Chondrocyte (in vitro differentiated cells): Measurements from ENCODE around the gene EHMT2. TPM values are rescaled to one million over a fixed set of nuclear protein-coding genes. Genes with fewer than 3 reads are reported as not detected.
"Not testable (repeated sequence)": the region's sequence is repeated elsewhere in the genome, so short reads cannot be mapped to it uniquely, and the experiment has no call there.

Experiments used
- DNase-seq: peaks from one replicate; pipeline ENCODE4 v3.0.0; 2021; ENCODE audit warnings: mixed read lengths, low spot score
- H3K27ac Mint-ChIP-seq: one replicate; pipeline ENCODE4 v1.8.0; 2021; ENCODE audit warnings: mild to moderate bottlenecking, moderate library complexity, mixed read lengths; ENCODE audit not compliant: unreplicated experiment
- H3K27me3 Mint-ChIP-seq: 2 replicates; pipeline ENCODE4 v1.8.0; 2021; ENCODE audit warnings: low read depth, mixed read lengths
- H3K36me3 Mint-ChIP-seq: 2 replicates; pipeline ENCODE4 v1.8.0; 2021; ENCODE audit warnings: low read depth, mixed read lengths
- H3K4me1 Mint-ChIP-seq: 2 replicates; pipeline ENCODE4 v1.8.0; 2021; ENCODE audit warnings: low read depth, mild to moderate bottlenecking, mixed read lengths
- H3K4me3 Mint-ChIP-seq: one replicate; pipeline ENCODE4 v1.8.0; 2021; ENCODE audit warnings: mild to moderate bottlenecking, moderate library complexity, mixed read lengths; ENCODE audit not compliant: unreplicated experiment
- H3K9me3 Mint-ChIP-seq: 2 replicates; pipeline ENCODE4 v1.8.0; 2021; ENCODE audit warnings: low read depth, mixed read lengths
- CTCF ChIP-seq: fragments of 200-600 bp; sonication (generic); IDR thresholded peaks from 2 replicates; pipeline ENCODE4 v1.5.0; 2021; ENCODE audit warnings: antibody characterized with exemption, mild to moderate bottlenecking, moderate library complexity
- total RNA-seq: library from RNA; stranded (reverse); gene quantifications from 3 replicates; pipeline ENCODE4 v1.2.1, GENCODE V29; 2021

The EHMT2 gene
- total RNA-seq, 1 donor from 2014 or later, result 37.7 TPM

DNA sequence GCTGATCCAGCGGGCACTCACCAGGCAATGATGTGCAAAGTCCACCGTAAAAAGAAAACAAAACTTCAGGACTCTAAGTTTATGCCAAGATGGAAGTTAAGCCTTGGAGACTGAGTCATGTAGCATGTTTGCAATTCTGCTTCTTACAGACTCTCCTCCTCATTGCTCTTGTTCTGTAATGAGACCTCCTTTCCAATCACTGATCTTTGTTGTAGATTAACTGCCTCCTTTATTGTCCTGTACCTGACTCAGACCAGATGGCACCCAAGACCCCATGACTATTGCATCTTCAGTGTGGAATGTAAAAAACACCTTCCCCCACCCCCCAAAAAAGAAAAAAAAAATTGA is 46.0 kb downstream of the EHMT2 start:
- peaks cover 3% of the 10 kb centered on the region for H3K36me3 Mint-ChIP-seq
- H3K4me3 Mint-ChIP-seq, result peak overlapping the region; percentile 9
- TF ChIP-seq CTCF, result no peak
- no peaks in the 10 kb centered on the region for H3K9me3 Mint-ChIP-seq
- H3K27me3 Mint-ChIP-seq, result no peaks in the 10 kb centered on the region
- H3K4me1 Mint-ChIP-seq, result peaks cover 4% of the 10 kb centered on the region
- H3K27ac Mint-ChIP-seq, result peak overlapping the region; percentile 90
- no peak for DNase-seq

DNA sequence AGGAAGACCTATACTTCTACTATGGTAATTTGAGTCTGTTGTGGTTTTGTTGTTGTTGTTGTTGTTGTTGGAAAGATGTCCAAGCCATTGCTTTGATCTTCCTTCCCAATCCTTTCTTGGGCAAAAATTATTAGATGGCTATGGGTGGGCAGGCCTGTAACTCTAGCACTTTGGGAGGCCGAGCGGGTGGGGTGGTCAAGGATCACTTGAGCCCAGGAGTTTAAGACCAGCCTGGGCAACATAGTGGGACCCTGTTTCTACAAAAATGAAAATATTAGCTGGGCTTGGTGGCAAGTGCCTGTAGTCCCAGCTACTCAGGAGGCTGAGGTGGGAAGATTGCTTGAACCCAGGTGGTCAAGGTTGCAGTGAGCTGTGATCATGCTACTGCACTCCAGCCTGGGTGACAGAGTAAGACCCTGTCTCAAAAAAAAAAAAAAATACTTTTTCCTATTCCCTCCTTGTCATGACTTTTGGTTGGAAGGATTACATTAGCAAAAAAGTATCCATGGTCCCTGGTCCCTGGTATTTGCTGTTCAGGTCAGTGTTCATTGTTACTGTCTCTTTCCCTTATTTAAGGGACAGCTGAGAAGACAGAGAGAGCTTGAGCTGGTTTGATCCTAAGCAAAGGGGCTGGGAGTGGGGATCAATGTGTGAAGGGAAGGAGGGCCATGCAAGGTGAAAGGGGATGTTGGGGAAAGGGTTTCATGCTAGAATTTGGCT is 46.6 kb downstream of the EHMT2 start:
- Mint-ChIP-seq H3K9me3 (no peaks in the 10 kb centered on the region), H3K36me3 (peaks cover 3% of the 10 kb centered on the region), H3K27me3 (no peaks in the 10 kb centered on the region), H3K27ac (peak overlapping the region; percentile 90), H3K4me3 (no peak overlapping the region), H3K4me1 (peaks cover 4% of the 10 kb centered on the region)
- no peak for TF ChIP-seq CTCF
- DNase-seq, result no peak

GRCh38 chr6:31847276-31847978 is 50.1 kb downstream of the EHMT2 start:
- no peak for DNase-seq
- TF ChIP-seq CTCF, result no peak
- no peaks in the 10 kb centered on the region for H3K27me3 Mint-ChIP-seq

GRCh38 chr6:31844507-31844906 is 53.0 kb downstream of the EHMT2 start:
- Mint-ChIP-seq H3K36me3 (peaks cover 5% of the 10 kb centered on the region), H3K4me3 (no peak overlapping the region), H3K9me3 (no peaks in the 10 kb centered on the region), H3K4me1 (peaks cover under 1% of the 10 kb centered on the region), H3K27ac (no peak overlapping the region), H3K27me3 (no peaks in the 10 kb centered on the region)
- no peak for TF ChIP-seq CTCF
- no peak for DNase-seq

More at GRCh38 chr6:31847276-31847978, 50.1 kb downstream of the EHMT2 start:
- no peak overlapping the region for H3K27ac Mint-ChIP-seq
- peaks cover 4% of the 10 kb centered on the region for H3K4me1 Mint-ChIP-seq
- no peaks in the 10 kb centered on the region for H3K9me3 Mint-ChIP-seq
- no peaks in the 10 kb centered on the region for H3K36me3 Mint-ChIP-seq
- H3K4me3 Mint-ChIP-seq, result no peak overlapping the region

GRCh38 chr6:31842053-31842452 is 55.4 kb downstream of the EHMT2 start:
- no peak for TF ChIP-seq CTCF
- peak overlapping the region; percentile 49 for H3K27ac Mint-ChIP-seq
- H3K4me1 Mint-ChIP-seq, result peaks cover 18% of the 10 kb centered on the region
- H3K4me3 Mint-ChIP-seq, result no peak overlapping the region
- no peaks in the 10 kb centered on the region for H3K9me3 Mint-ChIP-seq
- peaks cover 19% of the 10 kb centered on the region for H3K36me3 Mint-ChIP-seq
- no peaks in the 10 kb centered on the region for H3K27me3 Mint-ChIP-seq
- no peak for DNase-seq

GRCh38 chr6:31839779-31840126 is 57.7 kb downstream of the EHMT2 start:
- not testable (repeated sequence) for H3K4me3 Mint-ChIP-seq, H3K9me3 Mint-ChIP-seq, H3K27ac Mint-ChIP-seq, H3K27me3 Mint-ChIP-seq, DNase-seq
- peaks cover 34% of the 10 kb centered on the region for H3K36me3 Mint-ChIP-seq
- H3K4me1 Mint-ChIP-seq, result peaks cover 35% of the 10 kb centered on the region
